WTC11 (cell line): ENCODE data around the gene CERS5.

ENCODE experiments used
- AFF4 ChIP-seq: sonication (generic); formaldehyde crosslinking; IDR thresholded peaks from 2 replicates; pipeline ENCODE4 v1.8.1; 2023; ENCODE audit warnings: mild to moderate bottlenecking, missing genetic modification reagents, borderline replicate concordance
- FOXK1 ChIP-seq: sonication (generic); formaldehyde crosslinking; IDR thresholded peaks from 2 replicates; pipeline ENCODE4 v1.8.0; 2022; ENCODE audit warnings: mild to moderate bottlenecking, moderate library complexity, missing genetic modification reagents
- HMGXB4 ChIP-seq: sonication (generic); formaldehyde crosslinking; IDR thresholded peaks from 2 replicates; pipeline ENCODE4 v1.8.1; 2023; ENCODE audit warnings: mild to moderate bottlenecking, moderate library complexity, missing genetic modification reagents
- RELA ChIP-seq: sonication (generic); formaldehyde crosslinking; IDR thresholded peaks from 2 replicates; pipeline ENCODE4 v1.8.1; 2022; ENCODE audit warnings: missing genetic modification reagents, mild to moderate bottlenecking, borderline replicate concordance
- SP1 ChIP-seq: sonication (generic); formaldehyde crosslinking; conservative IDR thresholded peaks from 2 replicates; pipeline ENCODE4 v1.8.1; 2022; ENCODE audit warnings: missing genetic modification reagents
- TEAD1 ChIP-seq: sonication (generic); formaldehyde crosslinking; IDR thresholded peaks from 2 replicates; pipeline ENCODE4 v1.8.0; 2022; ENCODE audit warnings: mild to moderate bottlenecking, missing genetic modification reagents
- TEAD4 ChIP-seq: sonication (generic); formaldehyde crosslinking; IDR thresholded peaks from 2 replicates; pipeline ENCODE4 v1.8.0; 2022; ENCODE audit warnings: mild to moderate bottlenecking, missing genetic modification reagents
- ZNF317 ChIP-seq: sonication (generic); formaldehyde crosslinking; IDR thresholded peaks from 2 replicates; pipeline ENCODE4 v1.8.1; 2023; ENCODE audit warnings: low read depth, mild to moderate bottlenecking, moderate library complexity, missing genetic modification reagents, borderline replicate concordance
- ZNF425 ChIP-seq: fragments of 250-450 bp; sonication (Bioruptor Pico); conservative IDR thresholded peaks from 2 replicates; pipeline ENCODE4 v1.9.0; 2021; ENCODE audit warnings: mild to moderate bottlenecking
- TF ChIP-seq, protein P1 (sequence below): fragments of 200-600 bp; IDR thresholded peaks from 2 replicates; pipeline ENCODE4 v1.8.0; 2022; ENCODE audit warnings: antibody characterized with exemption
- TF ChIP-seq, protein P2 (sequence below): sonication (generic); formaldehyde crosslinking; IDR thresholded peaks from 2 replicates; pipeline ENCODE4 v1.8.1; 2023; ENCODE audit warnings: mild to moderate bottlenecking, missing genetic modification reagents, moderate library complexity

DNA sequence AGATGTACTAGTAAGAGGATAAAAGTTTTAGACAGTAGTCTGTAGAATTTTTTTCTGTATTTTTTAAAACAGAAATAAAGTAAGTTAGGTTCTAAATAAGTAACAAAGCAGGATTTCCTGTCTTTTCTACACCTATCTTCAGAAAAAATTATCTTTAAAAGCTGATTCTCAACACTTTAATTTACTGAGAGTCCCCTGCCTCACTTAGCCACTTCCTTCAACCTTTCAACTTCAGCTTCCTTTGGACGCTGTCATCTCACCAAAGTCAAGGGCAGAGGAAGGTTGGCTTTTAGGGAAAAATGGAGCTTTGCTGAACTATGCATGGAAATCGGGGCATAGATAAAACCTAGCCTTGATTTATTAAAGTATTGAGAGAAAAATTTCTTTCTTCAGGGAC lies 44.9 kb upstream of the CERS5 start:
- TF ChIP-seq HMGXB4 (CRISPR knock-in tag), result no peak
- no peak for TF ChIP-seq AFF4 (CRISPR knock-in tag)
- TF ChIP-seq, protein P1, sequence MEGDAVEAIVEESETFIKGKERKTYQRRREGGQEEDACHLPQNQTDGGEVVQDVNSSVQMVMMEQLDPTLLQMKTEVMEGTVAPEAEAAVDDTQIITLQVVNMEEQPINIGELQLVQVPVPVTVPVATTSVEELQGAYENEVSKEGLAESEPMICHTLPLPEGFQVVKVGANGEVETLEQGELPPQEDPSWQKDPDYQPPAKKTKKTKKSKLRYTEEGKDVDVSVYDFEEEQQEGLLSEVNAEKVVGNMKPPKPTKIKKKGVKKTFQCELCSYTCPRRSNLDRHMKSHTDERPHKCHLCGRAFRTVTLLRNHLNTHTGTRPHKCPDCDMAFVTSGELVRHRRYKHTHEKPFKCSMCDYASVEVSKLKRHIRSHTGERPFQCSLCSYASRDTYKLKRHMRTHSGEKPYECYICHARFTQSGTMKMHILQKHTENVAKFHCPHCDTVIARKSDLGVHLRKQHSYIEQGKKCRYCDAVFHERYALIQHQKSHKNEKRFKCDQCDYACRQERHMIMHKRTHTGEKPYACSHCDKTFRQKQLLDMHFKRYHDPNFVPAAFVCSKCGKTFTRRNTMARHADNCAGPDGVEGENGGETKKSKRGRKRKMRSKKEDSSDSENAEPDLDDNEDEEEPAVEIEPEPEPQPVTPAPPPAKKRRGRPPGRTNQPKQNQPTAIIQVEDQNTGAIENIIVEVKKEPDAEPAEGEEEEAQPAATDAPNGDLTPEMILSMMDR, result no peak
- TF ChIP-seq TEAD4 (CRISPR knock-in tag), result no peak
- TF ChIP-seq TEAD1 (CRISPR knock-in tag), result no peak
- TF ChIP-seq ZNF317 (CRISPR knock-in tag), result no peak
- no peak for TF ChIP-seq SP1 (CRISPR knock-in tag)
- no peak for TF ChIP-seq FOXK1 (CRISPR knock-in tag)
- no peak for TF ChIP-seq ZNF425 (CRISPR knock-in tag)
- TF ChIP-seq RELA (CRISPR knock-in tag), result no peak
- TF ChIP-seq, protein P2, sequence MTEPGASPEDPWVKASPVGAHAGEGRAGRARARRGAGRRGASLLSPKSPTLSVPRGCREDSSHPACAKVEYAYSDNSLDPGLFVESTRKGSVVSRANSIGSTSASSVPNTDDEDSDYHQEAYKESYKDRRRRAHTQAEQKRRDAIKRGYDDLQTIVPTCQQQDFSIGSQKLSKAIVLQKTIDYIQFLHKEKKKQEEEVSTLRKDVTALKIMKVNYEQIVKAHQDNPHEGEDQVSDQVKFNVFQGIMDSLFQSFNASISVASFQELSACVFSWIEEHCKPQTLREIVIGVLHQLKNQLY (CRISPR knock-in tag), result no peak
